Breast epithelium (tissue), 4 donors: ENCODE results near the gene LCLAT1. TPM values are rescaled to one million over a fixed set of nuclear protein-coding genes. Genes with fewer than 3 reads are reported as not detected.
A peak's percentile ranks its signal among the peaks of the same experiment; 100 is the strongest.

Experiments
- DNase-seq, 2 donors: peaks; one replicate each; pipeline ENCODE4 v3.0.0-alpha.2; 2019; ENCODE audit warnings: low spot score in 2 of 2
- H3K27ac ChIP-seq, 2 donors: fragments of 200-600 bp; sonication (generic) in 1 of 2; one replicate each; pipeline ENCODE4 v1.5.1; 2016 to 2019; ENCODE audit warnings: mild to moderate bottlenecking in 1 of 2
- H3K27me3 ChIP-seq, 2 donors: fragments of 200-600 bp; sonication (generic) in 1 of 2; one replicate each; pipeline versions ENCODE4 v1.5.1 to v1.6.0; 2017 to 2019; ENCODE audit warnings: control low read depth in 1 of 2, mild to moderate bottlenecking in 1 of 2
- H3K36me3 ChIP-seq: fragments of 200-600 bp; one replicate; pipeline ENCODE4 v1.5.1; 2019
- H3K4me1 ChIP-seq, 2 donors: fragments of 200-600 bp; sonication (generic); one replicate each; pipeline ENCODE4 v1.5.1; 2016 to 2019; ENCODE audit warnings: control low read depth in 1 of 2
- H3K4me3 ChIP-seq, 3 donors: fragments of 200-600 bp; sonication (generic); 1 replicate in 2 of 3; 2 replicates in 1 of 3; pipeline ENCODE4 v1.5.1; 2016 to 2019; ENCODE audit warnings: mild to moderate bottlenecking in 3 of 3, moderate library complexity in 2 of 3
- H3K9me3 ChIP-seq, 2 donors: fragments of 200-600 bp; sonication (generic) in 1 of 2; one replicate each; pipeline ENCODE4 v1.5.1; 2016 to 2019; ENCODE audit warnings: control low read depth in 1 of 2
- CTCF ChIP-seq, 3 donors: fragments of 450-650 bp; IDR thresholded peaks; one replicate each; pipeline ENCODE4 v1.5.1; 2016 to 2017; ENCODE audit warnings: antibody characterized with exemption in 3 of 3, mild to moderate bottlenecking in 3 of 3, moderate library complexity in 3 of 3
- POLR2A ChIP-seq: fragments of 450-650 bp; IDR thresholded peaks from one replicate; pipeline ENCODE4 v1.6.1; 2016; ENCODE audit warnings: antibody characterized with exemption, mild to moderate bottlenecking, moderate library complexity
- POLR2AphosphoS5 ChIP-seq, 3 donors: sonication (generic); formaldehyde crosslinking; IDR thresholded peaks; one replicate each; pipeline ENCODE4 v1.6.1; 2017; ENCODE audit warnings: antibody characterized with exemption in 3 of 3
- intact Hi-C: fragments of 100-400 bp; cut with DNase I; formaldehyde crosslinking; loops from one replicate; pipeline ENCODE4 v1.15.1; 2023; ENCODE audit warnings: low total_unique reads
- total RNA-seq, 3 donors: library from RNA; depleted of rRNA; stranded (reverse); fragments of >200 nt; gene quantifications; one replicate each; pipeline ENCODE4 v1.1.0, GENCODE V29; 2016

Gene LCLAT1
- total RNA-seq, 3 donors from 2014 or later: 8.0 to 20.6 (median 19.7) TPM

- no peak for TF ChIP-seq CTCF (IDR thresholded peaks at IDR 0.05)
- peak in 1 of 3 donors; percentile 49 for TF ChIP-seq POLR2AphosphoS5 (IDR thresholded peaks at IDR 0.05)
- Histone ChIP-seq H3K9me3 (no peaks in the 10 kb centered on the region), H3K4me3 (no peak overlapping the region), H3K36me3 (no peaks in the 10 kb centered on the region), H3K27me3 (no peaks in the 10 kb centered on the region), H3K4me1 (no peaks in the 10 kb centered on the region), H3K27ac (peak overlapping the region in 1 of 2 donors; percentile 56)
- intact Hi-C loops: no loop called here
- DNase-seq: no peak
These were observed 119.6 kb downstream of the LCLAT1 start for GRCh38 chr2:30566631-30567030.

- DNase-seq: no peak
- Histone ChIP-seq H3K4me1 (no peaks in the 10 kb centered on the region), H3K27me3 (no peaks in the 10 kb centered on the region), H3K4me3 (no peak overlapping the region), H3K36me3 (no peaks in the 10 kb centered on the region), H3K9me3 (no peaks in the 10 kb centered on the region), H3K27ac (no peak overlapping the region)
- TF ChIP-seq POLR2A: no peak
- no peak for TF ChIP-seq POLR2AphosphoS5 (IDR thresholded peaks at IDR 0.05)
- no peak for TF ChIP-seq CTCF (IDR thresholded peaks at IDR 0.05)
- intact Hi-C loops: no loop called here
These were observed 120.3 kb downstream of the LCLAT1 start for GRCh38 chr2:30567317-30567716.

GRCh38 chr2:30569946-30570345 lies 122.9 kb downstream of the LCLAT1 start:
- Histone ChIP-seq H3K4me1 (no peaks in the 10 kb centered on the region), H3K27me3 (no peaks in the 10 kb centered on the region), H3K4me3 (no peak overlapping the region), H3K27ac (no peak overlapping the region), H3K9me3 (no peaks in the 10 kb centered on the region), H3K36me3 (no peaks in the 10 kb centered on the region)
- intact Hi-C loops: no loop called here
- no peak for DNase-seq
- TF ChIP-seq POLR2AphosphoS5 (IDR thresholded peaks at IDR 0.05): no peak
- no peak for TF ChIP-seq CTCF (IDR thresholded peaks at IDR 0.05)
- no peak for TF ChIP-seq POLR2A

- no peak for TF ChIP-seq POLR2AphosphoS5 (IDR thresholded peaks at IDR 0.05)
- no peaks in the 10 kb centered on the region for H3K9me3 ChIP-seq
- no peak for DNase-seq
These were observed 130.1 kb downstream of the LCLAT1 start for GRCh38 chr2:30577151-30577550.

GRCh38 chr2:30580391-30580790 lies 133.3 kb downstream of the LCLAT1 start:
- no peaks in the 10 kb centered on the region for H3K27me3 ChIP-seq
- no peak for TF ChIP-seq POLR2A
- TF ChIP-seq POLR2AphosphoS5 (IDR thresholded peaks at IDR 0.05): no peak
- TF ChIP-seq CTCF (IDR thresholded peaks at IDR 0.05): no peak
- no peaks in the 10 kb centered on the region for H3K36me3 ChIP-seq
- intact Hi-C loops: no loop called here
- H3K4me1 ChIP-seq: no peaks in the 10 kb centered on the region
- no peak for DNase-seq
- H3K4me3 ChIP-seq: no peak overlapping the region
- H3K9me3 ChIP-seq: no peaks in the 10 kb centered on the region
- H3K27ac ChIP-seq: no peak overlapping the region

More at GRCh38 chr2:30577151-30577550, 130.1 kb downstream of the LCLAT1 start:
- intact Hi-C loops: no loop called here
- Histone ChIP-seq H3K36me3 (no peaks in the 10 kb centered on the region), H3K27me3 (no peaks in the 10 kb centered on the region), H3K4me1 (no peaks in the 10 kb centered on the region), H3K4me3 (no peak overlapping the region), H3K27ac (no peak overlapping the region)

GRCh38 chr2:30582521-30582920 lies 135.5 kb downstream of the LCLAT1 start:
- no peak for TF ChIP-seq POLR2AphosphoS5 (IDR thresholded peaks at IDR 0.05)
- no peak for TF ChIP-seq CTCF (IDR thresholded peaks at IDR 0.05)
- TF ChIP-seq POLR2A: no peak
- no peak overlapping the region for H3K27ac ChIP-seq
- no peaks in the 10 kb centered on the region for H3K36me3 ChIP-seq
- no peaks in the 10 kb centered on the region for H3K4me1 ChIP-seq
- no peak overlapping the region for H3K4me3 ChIP-seq
- no peaks in the 10 kb centered on the region for H3K9me3 ChIP-seq
- intact Hi-C loops: no loop called here
- no peak for DNase-seq
- H3K27me3 ChIP-seq: no peaks in the 10 kb centered on the region
